H1 (cell line): ENCODE results near the gene COLEC11.

Experiments
- BRCA1 ChIP-seq: IDR thresholded peaks from 2 replicates; pipeline ENCODE4 v1.6.1; 2012; ENCODE audit warnings: low read depth, low read length, improper control_type of control experiment
- EP300 ChIP-seq, 2 experiments: IDR thresholded peaks; 1 replicate in 1 of 2; 2 replicates in 1 of 2; pipeline ENCODE4 v1.6.1; 2011 to 2012; ENCODE audit warnings: low read depth in 2 of 2, low read length in 2 of 2, mild to moderate bottlenecking in 2 of 2, borderline replicate concordance in 1 of 2, inconsistent platforms in 1 of 2, moderate library complexity in 1 of 2
- EZH2 ChIP-seq: fragments of 200-600 bp; sonication (generic); IDR thresholded peaks from 2 replicates; pipeline ENCODE4 v1.7.1; 2012; ENCODE audit warnings: low read depth, mild to moderate bottlenecking, moderate library complexity, low read length, inconsistent platforms; ENCODE audit not compliant: severe bottlenecking
- MAFK ChIP-seq: IDR thresholded peaks from 2 replicates; pipeline ENCODE4 v1.6.1; 2012; ENCODE audit warnings: low read depth, mild to moderate bottlenecking, improper control_type of control experiment, low read length
- POLR2A ChIP-seq, 2 experiments: IDR thresholded peaks; 1 replicate in 1 of 2; 2 replicates in 1 of 2; pipeline ENCODE4 v1.6.1; 2011; ENCODE audit warnings: low read depth in 2 of 2, low read length in 2 of 2, mild to moderate bottlenecking in 2 of 2; ENCODE audit errors: control extremely low read depth in 1 of 2
- TAF1 ChIP-seq: IDR thresholded peaks from 2 replicates; pipeline ENCODE4 v1.6.1; 2011; ENCODE audit warnings: mild to moderate bottlenecking, low read depth, low read length
- TF ChIP-seq, protein P1 (sequence below), 3 experiments: IDR thresholded peaks; 1 replicate in 2 of 3; 2 replicates in 1 of 3; pipeline versions ENCODE4 v1.5.1 to v1.6.1; 2011; ENCODE audit warnings: low read length in 3 of 3, mild to moderate bottlenecking in 3 of 3, inconsistent platforms in 2 of 3, low read depth in 1 of 3, moderate library complexity in 1 of 3; ENCODE audit not compliant: insufficient read depth in 1 of 3; ENCODE audit errors: control extremely low read depth in 1 of 3
- TF ChIP-seq, protein P2 (sequence below): IDR thresholded peaks from 2 replicates; pipeline ENCODE4 v1.6.1; 2012; ENCODE audit warnings: inconsistent platforms
- TF ChIP-seq, protein P3 (sequence below): IDR thresholded peaks from 2 replicates; pipeline ENCODE4 v1.6.1; 2011; ENCODE audit warnings: low read length, improper control_type of control experiment

DNA sequence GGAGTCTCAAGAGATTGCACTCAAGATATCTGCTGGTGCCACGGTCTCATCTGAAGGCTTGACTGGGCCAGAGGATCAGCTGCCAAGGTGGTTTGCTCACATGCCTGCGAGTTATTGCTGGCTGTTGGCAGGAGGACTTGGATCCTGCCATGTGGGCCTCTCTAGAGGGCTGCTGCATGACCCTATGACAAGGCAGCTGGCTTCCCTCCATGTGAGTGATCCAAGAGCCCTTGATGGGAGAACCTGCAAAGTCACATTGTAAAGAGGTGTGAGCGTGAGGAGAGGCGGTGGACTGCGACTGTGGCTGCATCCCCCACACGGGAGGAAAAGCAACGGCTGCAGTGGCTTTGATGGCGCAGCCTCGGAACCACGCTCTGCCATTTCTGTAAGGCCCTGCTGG lies 59.1 kb downstream of the COLEC11 start:
- TF ChIP-seq, protein P1, sequence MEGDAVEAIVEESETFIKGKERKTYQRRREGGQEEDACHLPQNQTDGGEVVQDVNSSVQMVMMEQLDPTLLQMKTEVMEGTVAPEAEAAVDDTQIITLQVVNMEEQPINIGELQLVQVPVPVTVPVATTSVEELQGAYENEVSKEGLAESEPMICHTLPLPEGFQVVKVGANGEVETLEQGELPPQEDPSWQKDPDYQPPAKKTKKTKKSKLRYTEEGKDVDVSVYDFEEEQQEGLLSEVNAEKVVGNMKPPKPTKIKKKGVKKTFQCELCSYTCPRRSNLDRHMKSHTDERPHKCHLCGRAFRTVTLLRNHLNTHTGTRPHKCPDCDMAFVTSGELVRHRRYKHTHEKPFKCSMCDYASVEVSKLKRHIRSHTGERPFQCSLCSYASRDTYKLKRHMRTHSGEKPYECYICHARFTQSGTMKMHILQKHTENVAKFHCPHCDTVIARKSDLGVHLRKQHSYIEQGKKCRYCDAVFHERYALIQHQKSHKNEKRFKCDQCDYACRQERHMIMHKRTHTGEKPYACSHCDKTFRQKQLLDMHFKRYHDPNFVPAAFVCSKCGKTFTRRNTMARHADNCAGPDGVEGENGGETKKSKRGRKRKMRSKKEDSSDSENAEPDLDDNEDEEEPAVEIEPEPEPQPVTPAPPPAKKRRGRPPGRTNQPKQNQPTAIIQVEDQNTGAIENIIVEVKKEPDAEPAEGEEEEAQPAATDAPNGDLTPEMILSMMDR (IDR thresholded peaks at IDR 0.05; ENCODE audit: control extremely low read depth in 1 of 3, insufficient read depth in 1 of 3, low read depth in 1 of 3, low read length in 3 of 3), result no peak
- TF ChIP-seq EZH2, result no peak
- no peak for TF ChIP-seq EP300 (IDR thresholded peaks at IDR 0.05; ENCODE audit: borderline replicate concordance in 1 of 2, low read depth in 2 of 2, low read length in 2 of 2)
- no peak for TF ChIP-seq POLR2A (IDR thresholded peaks at IDR 0.05; ENCODE audit: control extremely low read depth in 1 of 2, low read depth in 2 of 2, low read length in 2 of 2)
- no peak for TF ChIP-seq BRCA1
- TF ChIP-seq TAF1, result no peak
- no peak for TF ChIP-seq MAFK
- TF ChIP-seq, protein P2, sequence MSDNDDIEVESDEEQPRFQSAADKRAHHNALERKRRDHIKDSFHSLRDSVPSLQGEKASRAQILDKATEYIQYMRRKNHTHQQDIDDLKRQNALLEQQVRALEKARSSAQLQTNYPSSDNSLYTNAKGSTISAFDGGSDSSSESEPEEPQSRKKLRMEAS, result no peak
- TF ChIP-seq, protein P3, sequence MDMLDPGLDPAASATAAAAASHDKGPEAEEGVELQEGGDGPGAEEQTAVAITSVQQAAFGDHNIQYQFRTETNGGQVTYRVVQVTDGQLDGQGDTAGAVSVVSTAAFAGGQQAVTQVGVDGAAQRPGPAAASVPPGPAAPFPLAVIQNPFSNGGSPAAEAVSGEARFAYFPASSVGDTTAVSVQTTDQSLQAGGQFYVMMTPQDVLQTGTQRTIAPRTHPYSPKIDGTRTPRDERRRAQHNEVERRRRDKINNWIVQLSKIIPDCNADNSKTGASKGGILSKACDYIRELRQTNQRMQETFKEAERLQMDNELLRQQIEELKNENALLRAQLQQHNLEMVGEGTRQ, result no peak
